OCI-LY3 (cell line): ENCODE results near the gene CLEC16A.

ENCODE experiments used
- EZH2phosphoT487 ChIP-seq: fragments of 200-600 bp; shearing (Covaris generic); IDR thresholded peaks from 2 replicates; pipeline ENCODE4 v1.6.1; 2018; ENCODE audit warnings: antibody characterized with exemption, mixed run types, low read depth
- TF ChIP-seq, protein P1 (sequence below): fragments of 200-600, 300-600 bp; sonication (generic); IDR thresholded peaks from 2 replicates; pipeline ENCODE4 v1.5.1; 2014; ENCODE audit warnings: antibody characterized with exemption, low read length, low read depth

GRCh38 chr16:11202260-11203091, 258.1 kb downstream of the CLEC16A start:
- TF ChIP-seq, protein P1, sequence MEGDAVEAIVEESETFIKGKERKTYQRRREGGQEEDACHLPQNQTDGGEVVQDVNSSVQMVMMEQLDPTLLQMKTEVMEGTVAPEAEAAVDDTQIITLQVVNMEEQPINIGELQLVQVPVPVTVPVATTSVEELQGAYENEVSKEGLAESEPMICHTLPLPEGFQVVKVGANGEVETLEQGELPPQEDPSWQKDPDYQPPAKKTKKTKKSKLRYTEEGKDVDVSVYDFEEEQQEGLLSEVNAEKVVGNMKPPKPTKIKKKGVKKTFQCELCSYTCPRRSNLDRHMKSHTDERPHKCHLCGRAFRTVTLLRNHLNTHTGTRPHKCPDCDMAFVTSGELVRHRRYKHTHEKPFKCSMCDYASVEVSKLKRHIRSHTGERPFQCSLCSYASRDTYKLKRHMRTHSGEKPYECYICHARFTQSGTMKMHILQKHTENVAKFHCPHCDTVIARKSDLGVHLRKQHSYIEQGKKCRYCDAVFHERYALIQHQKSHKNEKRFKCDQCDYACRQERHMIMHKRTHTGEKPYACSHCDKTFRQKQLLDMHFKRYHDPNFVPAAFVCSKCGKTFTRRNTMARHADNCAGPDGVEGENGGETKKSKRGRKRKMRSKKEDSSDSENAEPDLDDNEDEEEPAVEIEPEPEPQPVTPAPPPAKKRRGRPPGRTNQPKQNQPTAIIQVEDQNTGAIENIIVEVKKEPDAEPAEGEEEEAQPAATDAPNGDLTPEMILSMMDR, result no peak
- TF ChIP-seq EZH2phosphoT487, result no peak
